WTC11 (cell line): ENCODE results near the gene TAS2R40. TPM values are rescaled to one million over a fixed set of nuclear protein-coding genes. Genes with fewer than 3 reads are reported as not detected.

Experiments used
- ATAC-seq: fragments of 200-7000 bp; cut with Tn5 transposase; 2 replicates; pipeline ENCODE4 v1.10.0; 2021; ENCODE audit warnings: mild to moderate bottlenecking, moderate library complexity
- CTCF ChIA-PET: fragments of 300-600 bp; sonication (Branson Sonifier 250); formaldehyde crosslinking; loops from one replicate; lab custom pipeline; 2021; ENCODE audit warnings: antibody characterized with exemption; lab: Charles Lee
- POLR2A ChIA-PET: fragments of 350-600 bp; sonication (Branson Sonifier 250); formaldehyde crosslinking; loops from one replicate; lab custom pipeline; 2021; ENCODE audit warnings: antibody characterized with exemption; lab: Charles Lee
- DNase-seq: peaks from one replicate; pipeline ENCODE4 v3.0.0; 2021; ENCODE audit warnings: low spot score
- H3K27ac Mint-ChIP-seq: 2 replicates; pipeline ENCODE4 v1.8.0; 2021; ENCODE audit warnings: mixed read lengths
- H3K27me3 Mint-ChIP-seq: 2 replicates; pipeline ENCODE4 v1.8.0; 2021; ENCODE audit warnings: low read depth, mild to moderate bottlenecking, moderate library complexity, mixed read lengths
- H3K36me3 Mint-ChIP-seq: 2 replicates; pipeline ENCODE4 v1.8.0; 2021; ENCODE audit warnings: mixed read lengths
- H3K4me1 Mint-ChIP-seq: 2 replicates; pipeline ENCODE4 v1.8.0; 2022; ENCODE audit warnings: mixed read lengths
- H3K4me3 Mint-ChIP-seq: 2 replicates; pipeline ENCODE4 v1.8.0; 2021; ENCODE audit warnings: mild to moderate bottlenecking, moderate library complexity, mixed read lengths
- H3K9me3 Mint-ChIP-seq: 2 replicates; pipeline ENCODE4 v1.8.0; 2021; ENCODE audit warnings: mixed read lengths
- AFF4 ChIP-seq: sonication (generic); formaldehyde crosslinking; IDR thresholded peaks from 2 replicates; pipeline ENCODE4 v1.8.1; 2023; ENCODE audit warnings: mild to moderate bottlenecking, missing genetic modification reagents, borderline replicate concordance
- AR ChIP-seq: fragments of 250-450 bp; sonication (Bioruptor Pico); IDR thresholded peaks from 2 replicates; pipeline ENCODE4 v1.9.0; 2021; ENCODE audit warnings: mild to moderate bottlenecking
- ATF1 ChIP-seq: sonication (generic); formaldehyde crosslinking; IDR thresholded peaks from 2 replicates; pipeline ENCODE4 v1.8.1; 2023; ENCODE audit warnings: mild to moderate bottlenecking, moderate library complexity, missing genetic modification reagents
- CTCF ChIP-seq: fragments of 200-600 bp; IDR thresholded peaks from 2 replicates; pipeline ENCODE4 v1.8.0; 2022; ENCODE audit warnings: antibody characterized with exemption
- EMX1 ChIP-seq: fragments of 250-450 bp; sonication (Bioruptor Pico); IDR thresholded peaks from 2 replicates; pipeline ENCODE4 v1.8.0; 2021; ENCODE audit warnings: mild to moderate bottlenecking
- ERG ChIP-seq: fragments of 250-450 bp; sonication (Bioruptor Pico); IDR thresholded peaks from 2 replicates; pipeline ENCODE4 v1.8.0; 2021; ENCODE audit warnings: mild to moderate bottlenecking
- ETV6 ChIP-seq: sonication (generic); formaldehyde crosslinking; IDR thresholded peaks from 2 replicates; pipeline ENCODE4 v1.8.1; 2022; ENCODE audit warnings: mild to moderate bottlenecking, missing genetic modification reagents
- FOXP1 ChIP-seq: sonication (generic); formaldehyde crosslinking; IDR thresholded peaks from 2 replicates; pipeline ENCODE4 v1.8.0; 2022; ENCODE audit warnings: missing genetic modification reagents, mild to moderate bottlenecking, moderate library complexity, borderline replicate concordance
- OVOL2 ChIP-seq: fragments of 250-450 bp; sonication (Bioruptor Pico); IDR thresholded peaks from 2 replicates; pipeline ENCODE4 v1.9.0; 2021; ENCODE audit warnings: mild to moderate bottlenecking, borderline replicate concordance
- SMAD4 ChIP-seq: sonication (generic); formaldehyde crosslinking; IDR thresholded peaks from 2 replicates; pipeline ENCODE4 v1.8.0; 2022; ENCODE audit warnings: mild to moderate bottlenecking, missing genetic modification reagents
- SOX15 ChIP-seq: fragments of 250-450 bp; sonication (Bioruptor Pico); IDR thresholded peaks from 2 replicates; pipeline ENCODE4 v1.9.0; 2021; ENCODE audit warnings: mild to moderate bottlenecking
- SP1 ChIP-seq: sonication (generic); formaldehyde crosslinking; conservative IDR thresholded peaks from 2 replicates; pipeline ENCODE4 v1.8.1; 2022; ENCODE audit warnings: missing genetic modification reagents
- TEAD4 ChIP-seq: sonication (generic); formaldehyde crosslinking; IDR thresholded peaks from 2 replicates; pipeline ENCODE4 v1.8.0; 2022; ENCODE audit warnings: mild to moderate bottlenecking, missing genetic modification reagents
- ZNF396 ChIP-seq: fragments of 250-450 bp; sonication (Bioruptor Pico); IDR thresholded peaks from 2 replicates; pipeline ENCODE4 v1.8.0; 2021; ENCODE audit warnings: mild to moderate bottlenecking, moderate library complexity, borderline replicate concordance
- ZNF416 ChIP-seq: fragments of 250-450 bp; sonication (Bioruptor Pico); IDR thresholded peaks from 2 replicates; pipeline ENCODE4 v1.9.0; 2021; ENCODE audit warnings: mild to moderate bottlenecking, inconsistent platforms
- total RNA-seq: library from RNA; stranded (reverse); gene quantifications from 3 replicates; pipeline ENCODE4 v1.2.3, GENCODE V29; 2021
- TF ChIP-seq, protein P1 (sequence below): fragments of 250-450 bp; sonication (Bioruptor Pico); IDR thresholded peaks from 2 replicates; pipeline ENCODE4 v2.1.2; 2022; ENCODE audit warnings: mild to moderate bottlenecking, moderate library complexity
- TF ChIP-seq, protein P2 (sequence below): fragments of 250-450 bp; sonication (Bioruptor Pico); IDR thresholded peaks from 2 replicates; pipeline ENCODE4 v1.9.0; 2021; ENCODE audit warnings: mild to moderate bottlenecking, borderline replicate concordance

The TAS2R40 gene
- total RNA-seq, 1 experiment from 2014 or later = not detected

- no peak for DNase-seq
- H3K27me3 Mint-ChIP-seq = peaks cover 27% of the 10 kb centered on the region
- H3K36me3 Mint-ChIP-seq = peaks cover 9% of the 10 kb centered on the region; the same call in 1 of the 2 replicates
- ChIA-PET POLR2A (no interaction called here), CTCF (interaction anchor here (0.7 to 2.9 kb wide), 24 partner anchors 8 to 1092 kb away, joined by 3 to 26 read pairs (median 6); partner anchors contain the start of genes CASP2 and GSTK1)
- peaks cover 23% of the 10 kb centered on the region for H3K9me3 Mint-ChIP-seq
- no peak overlapping the region for H3K4me3 Mint-ChIP-seq
- H3K27ac Mint-ChIP-seq = no peak overlapping the region
- no peaks in the 10 kb centered on the region for H3K4me1 Mint-ChIP-seq
- TF ChIP-seq ZNF416 (no peak), ATF1 (CRISPR knock-in tag) (no peak), SOX15 (no peak), ERG (CRISPR knock-in tag) (no peak), SMAD4 (CRISPR knock-in tag) (no peak), EMX1 (CRISPR knock-in tag) (no peak), SP1 (CRISPR knock-in tag) (no peak), AFF4 (CRISPR knock-in tag) (no peak), ETV6 (CRISPR knock-in tag) (no peak), OVOL2 (CRISPR knock-in tag) (no peak)
- TF ChIP-seq, protein P1, sequence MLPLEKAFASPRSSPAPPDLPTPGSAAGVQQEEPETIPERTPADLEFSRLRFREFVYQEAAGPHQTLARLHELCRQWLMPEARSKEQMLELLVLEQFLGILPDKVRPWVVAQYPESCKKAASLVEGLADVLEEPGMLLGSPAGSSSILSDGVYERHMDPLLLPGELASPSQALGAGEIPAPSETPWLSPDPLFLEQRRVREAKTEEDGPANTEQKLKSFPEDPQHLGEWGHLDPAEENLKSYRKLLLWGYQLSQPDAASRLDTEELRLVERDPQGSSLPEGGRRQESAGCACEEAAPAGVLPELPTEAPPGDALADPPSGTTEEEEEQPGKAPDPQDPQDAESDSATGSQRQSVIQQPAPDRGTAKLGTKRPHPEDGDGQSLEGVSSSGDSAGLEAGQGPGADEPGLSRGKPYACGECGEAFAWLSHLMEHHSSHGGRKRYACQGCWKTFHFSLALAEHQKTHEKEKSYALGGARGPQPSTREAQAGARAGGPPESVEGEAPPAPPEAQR (CRISPR knock-in tag) = no peak
- TF ChIP-seq, protein P2, sequence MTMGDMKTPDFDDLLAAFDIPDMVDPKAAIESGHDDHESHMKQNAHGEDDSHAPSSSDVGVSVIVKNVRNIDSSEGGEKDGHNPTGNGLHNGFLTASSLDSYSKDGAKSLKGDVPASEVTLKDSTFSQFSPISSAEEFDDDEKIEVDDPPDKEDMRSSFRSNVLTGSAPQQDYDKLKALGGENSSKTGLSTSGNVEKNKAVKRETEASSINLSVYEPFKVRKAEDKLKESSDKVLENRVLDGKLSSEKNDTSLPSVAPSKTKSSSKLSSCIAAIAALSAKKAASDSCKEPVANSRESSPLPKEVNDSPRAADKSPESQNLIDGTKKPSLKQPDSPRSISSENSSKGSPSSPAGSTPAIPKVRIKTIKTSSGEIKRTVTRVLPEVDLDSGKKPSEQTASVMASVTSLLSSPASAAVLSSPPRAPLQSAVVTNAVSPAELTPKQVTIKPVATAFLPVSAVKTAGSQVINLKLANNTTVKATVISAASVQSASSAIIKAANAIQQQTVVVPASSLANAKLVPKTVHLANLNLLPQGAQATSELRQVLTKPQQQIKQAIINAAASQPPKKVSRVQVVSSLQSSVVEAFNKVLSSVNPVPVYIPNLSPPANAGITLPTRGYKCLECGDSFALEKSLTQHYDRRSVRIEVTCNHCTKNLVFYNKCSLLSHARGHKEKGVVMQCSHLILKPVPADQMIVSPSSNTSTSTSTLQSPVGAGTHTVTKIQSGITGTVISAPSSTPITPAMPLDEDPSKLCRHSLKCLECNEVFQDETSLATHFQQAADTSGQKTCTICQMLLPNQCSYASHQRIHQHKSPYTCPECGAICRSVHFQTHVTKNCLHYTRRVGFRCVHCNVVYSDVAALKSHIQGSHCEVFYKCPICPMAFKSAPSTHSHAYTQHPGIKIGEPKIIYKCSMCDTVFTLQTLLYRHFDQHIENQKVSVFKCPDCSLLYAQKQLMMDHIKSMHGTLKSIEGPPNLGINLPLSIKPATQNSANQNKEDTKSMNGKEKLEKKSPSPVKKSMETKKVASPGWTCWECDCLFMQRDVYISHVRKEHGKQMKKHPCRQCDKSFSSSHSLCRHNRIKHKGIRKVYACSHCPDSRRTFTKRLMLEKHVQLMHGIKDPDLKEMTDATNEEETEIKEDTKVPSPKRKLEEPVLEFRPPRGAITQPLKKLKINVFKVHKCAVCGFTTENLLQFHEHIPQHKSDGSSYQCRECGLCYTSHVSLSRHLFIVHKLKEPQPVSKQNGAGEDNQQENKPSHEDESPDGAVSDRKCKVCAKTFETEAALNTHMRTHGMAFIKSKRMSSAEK (CRISPR knock-in tag) = no peak
- no peak for ATAC-seq
These were observed 18.0 kb downstream of the TAS2R40 start for GRCh38 chr7:143239813-143240212.

- DNase-seq = peak; percentile 70
These were observed 18.7 kb downstream of the TAS2R40 start for GRCh38 chr7:143240291-143241168.

More at GRCh38 chr7:143240291-143241168, 18.7 kb downstream of the TAS2R40 start:
- no peak overlapping the region for H3K27ac Mint-ChIP-seq
- ChIA-PET CTCF (interaction anchor here (0.6 to 2.9 kb wide), 50 partner anchors 9 to 1091 kb away, joined by 3 to 26 read pairs (median 4); partner anchors contain the start of genes CASP2, CLCN1, EPHA1 and GSTK1), POLR2A (no interaction called here)
- TF ChIP-seq ZNF396 (no peak), TEAD4 (CRISPR knock-in tag) (no peak), CTCF (peak; percentile 83), FOXP1 (CRISPR knock-in tag) (no peak), AR (CRISPR knock-in tag) (no peak)
- H3K27me3 Mint-ChIP-seq = peaks cover 22% of the 10 kb centered on the region
- H3K9me3 Mint-ChIP-seq = peaks cover 18% of the 10 kb centered on the region
- ATAC-seq = peak; percentile 99
- H3K4me1 Mint-ChIP-seq = no peaks in the 10 kb centered on the region
- H3K4me3 Mint-ChIP-seq = no peak overlapping the region
- peaks cover 9% of the 10 kb centered on the region; the same call in 1 of the 2 replicates for H3K36me3 Mint-ChIP-seq
